H9 (cell line): ENCODE measurements around the gene NAGLU. TPM values are rescaled to one million over a fixed set of nuclear protein-coding genes. Genes with fewer than 3 reads are reported as not detected.

ENCODE experiments used
- DNase-seq: peaks from one replicate; pipeline ENCODE4 v3.0.0-alpha.2; 2017
- H2AFZ ChIP-seq: one replicate; pipeline ENCODE4 v1.6.1; 2013; ENCODE audit warnings: mild to moderate bottlenecking, low read length, control low read depth, moderate library complexity
- H2AK5ac ChIP-seq: 2 replicates; pipeline ENCODE4 v1.6.1; 2013; ENCODE audit warnings: low read length, control low read depth, mixed read lengths; ENCODE audit not compliant: insufficient read length
- H2BK120ac ChIP-seq: one replicate; pipeline ENCODE4 v1.6.1; 2013; ENCODE audit warnings: low read depth, mild to moderate bottlenecking, low read length, control low read depth, inconsistent platforms; ENCODE audit not compliant: poor library complexity, severe bottlenecking
- H2BK12ac ChIP-seq: 2 replicates; pipeline ENCODE4 v1.6.1; 2013; ENCODE audit warnings: low read length, control low read depth, mixed read lengths, low read depth; ENCODE audit not compliant: insufficient read length
- H2BK15ac ChIP-seq: 2 replicates; pipeline ENCODE4 v1.6.1; 2013; ENCODE audit warnings: low read depth, low read length, control low read depth
- H2BK20ac ChIP-seq: one replicate; pipeline ENCODE4 v1.6.1; 2013; ENCODE audit warnings: low read depth, mild to moderate bottlenecking, low read length, control low read depth, inconsistent platforms; ENCODE audit not compliant: poor library complexity, severe bottlenecking
- H2BK5ac ChIP-seq: 2 replicates; pipeline ENCODE4 v1.6.1; 2013; ENCODE audit warnings: low read length, control low read depth, mixed read lengths; ENCODE audit not compliant: insufficient read length
- H3K14ac ChIP-seq: 2 replicates; pipeline ENCODE4 v1.6.1; 2013; ENCODE audit warnings: low read length, control low read depth; ENCODE audit not compliant: insufficient read depth
- H3K18ac ChIP-seq: 2 replicates; pipeline ENCODE4 v1.6.1; 2013; ENCODE audit warnings: low read depth, mild to moderate bottlenecking, mixed read lengths, low read length, control low read depth; ENCODE audit not compliant: insufficient read length
- H3K23ac ChIP-seq: 2 replicates; pipeline ENCODE4 v1.6.1; 2013; ENCODE audit warnings: low read length, control low read depth, mixed read lengths, low read depth; ENCODE audit not compliant: insufficient read length
- H3K23me2 ChIP-seq: 2 replicates; pipeline ENCODE4 v1.6.1; 2013; ENCODE audit warnings: low read depth, mild to moderate bottlenecking, mixed read lengths, low read length, control low read depth; ENCODE audit not compliant: insufficient read length, poor library complexity, severe bottlenecking
- H3K27ac ChIP-seq: 2 replicates; pipeline ENCODE4 v1.5.1; 2013; ENCODE audit warnings: low read length, control low read depth, mixed read lengths, low read depth; ENCODE audit not compliant: insufficient read length
- H3K27me3 ChIP-seq: 2 replicates; pipeline ENCODE4 v1.6.1; 2013; ENCODE audit warnings: low read length, control low read depth, inconsistent platforms; ENCODE audit not compliant: insufficient read depth
- H3K4ac ChIP-seq: 2 replicates; pipeline ENCODE4 v1.6.1; 2013; ENCODE audit warnings: low read depth, mild to moderate bottlenecking, control low read depth, inconsistent platforms, low read length, moderate library complexity
- H3K4me1 ChIP-seq: 2 replicates; pipeline ENCODE4 v1.6.1; 2013; ENCODE audit warnings: low read length, control low read depth, inconsistent platforms; ENCODE audit not compliant: insufficient read depth
- H3K4me2 ChIP-seq: 2 replicates; pipeline ENCODE4 v1.6.1; 2013; ENCODE audit warnings: low read length, control low read depth, mixed read lengths; ENCODE audit not compliant: insufficient read length, insufficient read depth
- H3K56ac ChIP-seq: 2 replicates; pipeline ENCODE4 v1.6.1; 2013; ENCODE audit warnings: low read depth, mild to moderate bottlenecking, mixed read lengths, low read length, control low read depth; ENCODE audit not compliant: insufficient read length
- H3K79me1 ChIP-seq: 2 replicates; pipeline ENCODE4 v1.6.1; 2013; ENCODE audit warnings: low read depth, mild to moderate bottlenecking, moderate library complexity, low read length, control low read depth, inconsistent platforms; ENCODE audit not compliant: insufficient read depth, poor library complexity, severe bottlenecking
- H3K79me2 ChIP-seq: 2 replicates; pipeline ENCODE4 v1.6.1; 2013; ENCODE audit warnings: low read length, control low read depth, inconsistent platforms; ENCODE audit not compliant: insufficient read depth
- H3K9ac ChIP-seq: 2 replicates; pipeline ENCODE4 v1.6.1; 2013; ENCODE audit warnings: low read length, control low read depth, mixed read lengths; ENCODE audit not compliant: insufficient read length; ENCODE audit errors: extremely low read depth
- H3K9me3 ChIP-seq: one replicate; pipeline ENCODE4 v1.6.1; 2013; ENCODE audit warnings: low read depth, low read length, inconsistent platforms; ENCODE audit not compliant: control insufficient read depth
- H3T11ph ChIP-seq: one replicate; pipeline ENCODE4 v1.6.1; 2013; ENCODE audit warnings: mild to moderate bottlenecking, low read length, control low read depth, inconsistent platforms
- H4K20me1 ChIP-seq: one replicate; pipeline ENCODE4 v1.6.1; 2013; ENCODE audit not compliant: control insufficient read depth, insufficient read length, insufficient read depth
- H4K5ac ChIP-seq: 2 replicates; pipeline ENCODE4 v1.6.1; 2013; ENCODE audit warnings: low read depth, mild to moderate bottlenecking, mixed read lengths, low read length, control low read depth; ENCODE audit not compliant: insufficient read length
- H4K8ac ChIP-seq: replicated peaks from 2 replicates; pipeline ENCODE4 v1.6.1; 2013; ENCODE audit warnings: low read length, control low read depth, mixed read lengths, low read depth; ENCODE audit not compliant: insufficient read length
- H4K91ac ChIP-seq: 2 replicates; pipeline ENCODE4 v1.6.1; 2013; ENCODE audit warnings: low read depth, mild to moderate bottlenecking, moderate library complexity, mixed read lengths, low read length, control low read depth; ENCODE audit not compliant: insufficient read length
- H3K27ac Mint-ChIP-seq, 3 experiments: 2 replicates in 2 of 3; 3 replicates in 1 of 3; pipeline ENCODE4 v1.8.0; 2020 to 2021; ENCODE audit warnings: mixed read lengths in 3 of 3, mild to moderate bottlenecking in 1 of 3, moderate library complexity in 1 of 3
- H3K27me3 Mint-ChIP-seq: 2 replicates; pipeline ENCODE4 v1.8.0; 2021; ENCODE audit warnings: low read depth, mild to moderate bottlenecking, moderate library complexity, mixed read lengths
- H3K36me3 Mint-ChIP-seq, 3 experiments: 2 replicates in 2 of 3; 3 replicates in 1 of 3; pipeline ENCODE4 v1.8.0; 2020 to 2021; ENCODE audit warnings: low read depth in 3 of 3, mixed read lengths in 3 of 3; ENCODE audit not compliant: insufficient read depth in 1 of 3
- H3K4me1 Mint-ChIP-seq, 2 experiments: 2 replicates each; pipeline ENCODE4 v1.8.0; 2020; ENCODE audit warnings: mixed read lengths in 2 of 2
- H3K4me3 Mint-ChIP-seq, 2 experiments: 2 replicates in 1 of 2; 3 replicates in 1 of 2; pipeline ENCODE4 v1.8.0; 2020 to 2021; ENCODE audit warnings: mild to moderate bottlenecking in 2 of 2, mixed read lengths in 2 of 2, moderate library complexity in 1 of 2
- H3K9me3 Mint-ChIP-seq, 2 experiments: 2 replicates in 1 of 2; 3 replicates in 1 of 2; pipeline ENCODE4 v1.8.0; 2020; ENCODE audit warnings: mild to moderate bottlenecking in 2 of 2, mixed read lengths in 2 of 2, moderate library complexity in 1 of 2
- WGBS: extraction: QIAGEN DNeasy Blood & Tissue Kit; methylation state at CpG from one replicate; pipeline ENCODE4 v1.1.7; 2013; ENCODE audit warnings: missing lambda C conversion rate, low lambda C conversion rate, mixed read lengths; ENCODE audit not compliant: insufficient read length; ENCODE audit errors: extremely low coverage; 5-methylcytosine and 5-hydroxymethylcytosine counted together
- total RNA-seq: library from RNA; stranded (reverse); gene quantifications from 2 replicates; pipeline ENCODE4 v1.2.1, GENCODE V29; 2021
- TF ChIP-seq, protein P1 (sequence below): fragments of 200-600 bp; sonication (generic); conservative IDR thresholded peaks from 3 replicates; pipeline ENCODE4 v1.8.0; 2021; ENCODE audit warnings: antibody characterized with exemption, mild to moderate bottlenecking

NAGLU gene
- total RNA-seq, 1 experiment from 2014 or later = 23.5 TPM

DNA sequence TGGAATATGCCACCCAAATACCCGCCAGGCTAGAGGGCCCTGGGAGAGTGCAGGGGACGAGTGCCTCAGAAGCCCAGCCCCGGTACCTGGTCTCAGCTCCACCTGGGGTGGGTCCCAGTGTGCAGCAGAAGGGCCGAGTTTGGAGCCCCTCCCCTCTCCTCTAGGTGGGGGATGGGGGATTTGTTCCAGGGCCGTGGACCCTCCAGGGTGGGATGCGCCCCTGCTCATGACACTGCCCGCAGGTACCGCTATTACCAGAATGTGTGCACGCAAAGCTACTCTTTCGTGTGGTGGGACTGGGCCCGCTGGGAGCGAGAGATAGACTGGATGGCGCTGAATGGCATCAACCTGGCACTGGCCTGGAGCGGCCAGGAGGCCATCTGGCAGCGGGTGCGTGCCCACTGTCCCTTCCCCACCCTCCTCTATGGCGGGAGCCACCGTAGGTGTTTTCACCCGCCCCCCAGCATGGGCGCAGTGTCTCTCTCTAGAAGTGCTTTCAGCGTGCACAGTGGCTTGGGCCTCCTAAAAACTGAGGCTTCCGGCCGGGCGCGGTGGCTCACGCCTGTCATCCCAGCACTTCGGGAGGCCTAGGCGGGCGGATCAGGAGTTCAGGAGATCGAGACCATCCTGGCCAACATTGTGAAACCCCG, 1.2 kb downstream of the NAGLU start:
- Mint-ChIP-seq H3K36me3 (peaks cover 0 to 24% (median 17%) of the 10 kb centered on the region in 3 experiments; a peak in 6 of 7 replicates), H3K9me3 (no peaks in the 10 kb centered on the region), H3K27ac (peak overlapping the region in 1 of 3 experiments; percentile 46; a peak in 1 of 7 replicates), H3K4me1 (peaks cover 11 to 19% of the 10 kb centered on the region in 2 experiments), H3K4me3 (peak overlapping the region; percentile 77 to 86), H3K27me3 (peaks cover 18% of the 10 kb centered on the region)
- Histone ChIP-seq H3K56ac (no peak overlapping the region), H4K5ac (no peak overlapping the region), H2BK5ac (no peak overlapping the region), H3K4ac (no peak overlapping the region), H3K23me2 (peaks cover 5% of the 10 kb centered on the region), H2BK20ac (no peak overlapping the region), H3K27ac (no peak overlapping the region), H2BK12ac (no peak overlapping the region), H3K4me1 (no peaks in the 10 kb centered on the region; the same call in 1 of the 2 replicates), H3K4me2 (peak overlapping the region; percentile 61), H3T11ph (no peak overlapping the region), H4K20me1 (no peaks in the 10 kb centered on the region), H2BK120ac (no peak overlapping the region), H2AFZ (no peak overlapping the region), H4K8ac (no peak overlapping the region), H3K9ac (no peak overlapping the region), H3K79me2 (no peaks in the 10 kb centered on the region), H3K14ac (no peak overlapping the region; the same call in 1 of the 2 replicates), H2BK15ac (no peak overlapping the region), H3K79me1 (no peaks in the 10 kb centered on the region), H4K91ac (no peak overlapping the region), H3K27me3 (no peaks in the 10 kb centered on the region), H3K23ac (no peak overlapping the region), H3K9me3 (no peaks in the 10 kb centered on the region), H2AK5ac (no peak overlapping the region), H3K18ac (no peak overlapping the region)
- TF ChIP-seq, protein P1, sequence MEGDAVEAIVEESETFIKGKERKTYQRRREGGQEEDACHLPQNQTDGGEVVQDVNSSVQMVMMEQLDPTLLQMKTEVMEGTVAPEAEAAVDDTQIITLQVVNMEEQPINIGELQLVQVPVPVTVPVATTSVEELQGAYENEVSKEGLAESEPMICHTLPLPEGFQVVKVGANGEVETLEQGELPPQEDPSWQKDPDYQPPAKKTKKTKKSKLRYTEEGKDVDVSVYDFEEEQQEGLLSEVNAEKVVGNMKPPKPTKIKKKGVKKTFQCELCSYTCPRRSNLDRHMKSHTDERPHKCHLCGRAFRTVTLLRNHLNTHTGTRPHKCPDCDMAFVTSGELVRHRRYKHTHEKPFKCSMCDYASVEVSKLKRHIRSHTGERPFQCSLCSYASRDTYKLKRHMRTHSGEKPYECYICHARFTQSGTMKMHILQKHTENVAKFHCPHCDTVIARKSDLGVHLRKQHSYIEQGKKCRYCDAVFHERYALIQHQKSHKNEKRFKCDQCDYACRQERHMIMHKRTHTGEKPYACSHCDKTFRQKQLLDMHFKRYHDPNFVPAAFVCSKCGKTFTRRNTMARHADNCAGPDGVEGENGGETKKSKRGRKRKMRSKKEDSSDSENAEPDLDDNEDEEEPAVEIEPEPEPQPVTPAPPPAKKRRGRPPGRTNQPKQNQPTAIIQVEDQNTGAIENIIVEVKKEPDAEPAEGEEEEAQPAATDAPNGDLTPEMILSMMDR = no peak
- DNase-seq = no peak
- WGBS = no CpG with 5 or more reads among the region's 31 CpGs
